Thymus (tissue), 11 donors: ENCODE data around the gene C9orf50. TPM values are rescaled to one million over a fixed set of nuclear protein-coding genes. Genes with fewer than 3 reads are reported as not detected.

Experiments
- DNase-seq, 9 donors: peaks; one replicate each; pipeline ENCODE4 v3.0.0-alpha.2; 2013; ENCODE audit warnings: low spot score in 9 of 9, low read depth in 6 of 9, missing footprints in 1 of 9
- H3K27ac ChIP-seq, 2 donors: one replicate each; pipeline ENCODE4 v1.5.1; 2013; ENCODE audit warnings: control low read depth in 1 of 2, low read depth in 1 of 2, low read length in 1 of 2, mild to moderate bottlenecking in 1 of 2, moderate library complexity in 1 of 2
- H3K27me3 ChIP-seq, 2 donors: one replicate each; pipeline ENCODE4 v1.5.1; 2013; ENCODE audit warnings: low read length in 1 of 2; ENCODE audit not compliant: control insufficient read depth in 2 of 2, insufficient read depth in 1 of 2
- H3K36me3 ChIP-seq, 2 donors: one replicate each; pipeline ENCODE4 v1.5.1; 2013; ENCODE audit warnings: low read length in 1 of 2, mild to moderate bottlenecking in 1 of 2, moderate library complexity in 1 of 2; ENCODE audit not compliant: control insufficient read depth in 2 of 2, insufficient read depth in 2 of 2
- H3K4me1 ChIP-seq, 2 donors: one replicate each; pipeline ENCODE4 v1.5.1; 2013; ENCODE audit warnings: low read length in 2 of 2; ENCODE audit not compliant: control insufficient read depth in 2 of 2, insufficient read depth in 2 of 2
- H3K4me3 ChIP-seq, 2 donors: one replicate each; pipeline ENCODE4 v1.5.1; 2013; ENCODE audit warnings: low read length in 2 of 2, control low read depth in 1 of 2, mild to moderate bottlenecking in 1 of 2
- H3K9me3 ChIP-seq, 2 donors: one replicate each; pipeline ENCODE4 v1.5.1; 2013; ENCODE audit warnings: low read length in 1 of 2, mild to moderate bottlenecking in 1 of 2; ENCODE audit not compliant: control insufficient read depth in 2 of 2, insufficient read depth in 1 of 2
- WGBS: extraction: QIAGEN DNeasy Blood & Tissue Kit; methylation state at CpG from one replicate; pipeline ENCODE4 v1.1.7; 2013; 5-methylcytosine and 5-hydroxymethylcytosine counted together
- polyA plus RNA-seq: library from polyadenylated mRNA; stranded (reverse); fragments of 200-250 nt; gene quantifications from one replicate; pipeline ENCODE4 v1.2.3, GENCODE V29; 2013
- total RNA-seq: library from RNA; stranded (reverse); fragments of 120-200 nt; gene quantifications from one replicate; pipeline ENCODE4 v1.2.4, GENCODE V29; 2013
- donor health status: healthy.

C9orf50 gene
- total and polyA plus RNA-seq, 2 donors = 0.05 to 0.23 TPM

DNA sequence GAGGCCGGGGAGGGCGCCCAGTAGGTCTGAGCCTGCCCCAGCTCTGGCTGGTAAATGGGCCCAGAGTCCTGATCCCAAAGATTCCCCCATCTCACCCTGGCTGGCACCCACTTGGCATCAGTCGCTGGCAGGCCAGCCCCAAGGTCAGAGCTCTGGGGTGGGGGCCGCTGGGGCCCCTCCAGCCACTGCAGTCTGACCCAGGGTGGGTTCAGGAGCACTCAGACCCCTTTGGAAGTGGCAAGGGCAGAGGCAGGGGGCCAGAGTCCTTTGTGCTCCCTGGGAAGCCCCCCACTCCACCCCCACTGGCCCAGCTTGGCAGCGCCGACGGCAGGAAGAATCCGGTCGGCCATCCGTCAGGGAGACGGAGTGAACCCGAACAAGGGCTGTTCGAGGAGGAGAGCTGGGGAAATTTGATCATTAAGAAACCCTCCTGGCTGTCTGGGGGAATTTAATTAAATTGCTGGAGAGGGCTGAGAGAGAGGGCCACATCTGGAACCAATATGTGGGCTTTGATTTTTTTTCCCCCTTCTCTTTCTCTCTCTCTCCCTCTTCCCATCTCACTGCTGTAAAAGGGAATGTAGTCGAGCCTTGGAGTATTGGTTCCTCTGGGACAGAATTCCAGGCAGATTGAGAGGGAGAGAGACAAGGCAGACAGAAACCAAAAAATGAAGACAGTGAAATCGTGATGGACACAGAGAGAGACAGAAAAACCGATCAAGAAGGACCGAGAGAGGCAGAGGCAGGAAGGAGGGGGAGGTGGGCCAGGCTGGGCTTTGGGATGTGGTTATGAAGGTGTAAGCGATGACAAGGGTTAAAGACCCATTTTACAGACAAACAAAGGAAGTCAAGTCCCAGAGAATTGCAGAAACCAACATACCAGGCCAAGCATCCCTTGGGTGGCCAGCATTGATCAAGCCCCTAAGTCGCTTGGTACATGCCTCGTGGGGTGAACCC is 29.1 kb upstream of the C9orf50 start:
- H3K9me3 ChIP-seq = peaks cover 0 to 4% of the 10 kb centered on the region in 2 donors
- peaks cover 0 to 38% of the 10 kb centered on the region in 2 donors for H3K27me3 ChIP-seq
- 91% methylated on average over 20 of the region's 20 CpGs for WGBS
- H3K36me3 ChIP-seq = no peaks in the 10 kb centered on the region
- H3K4me1 ChIP-seq = no peaks in the 10 kb centered on the region
- no peak for DNase-seq
- no peak overlapping the region for H3K27ac ChIP-seq
- H3K4me3 ChIP-seq = no peak overlapping the region

DNA sequence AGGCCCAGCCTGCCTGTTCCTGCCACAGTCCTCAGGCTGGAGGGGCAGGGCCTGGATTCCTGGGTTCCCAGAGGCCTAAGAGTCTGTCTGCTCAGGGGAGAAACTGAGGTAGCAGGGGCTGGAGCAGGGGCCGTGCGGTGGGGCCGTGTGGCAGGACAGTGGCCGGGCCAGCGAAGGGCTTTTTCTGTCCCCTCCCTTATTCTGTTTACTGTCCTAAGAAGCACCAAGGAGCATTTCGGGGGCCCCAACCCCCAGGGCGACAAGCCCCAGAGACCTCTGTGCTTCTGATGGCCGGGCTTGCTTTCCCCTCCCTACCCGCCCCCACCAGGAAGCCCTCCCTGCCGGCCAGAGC is 27.8 kb upstream of the C9orf50 start:
- DNase-seq = no peak
- Histone ChIP-seq H3K9me3 (peaks cover 0 to 4% of the 10 kb centered on the region in 2 donors), H3K4me3 (no peak overlapping the region), H3K36me3 (no peaks in the 10 kb centered on the region), H3K27me3 (peaks cover 0 to 27% of the 10 kb centered on the region in 2 donors), H3K27ac (no peak overlapping the region), H3K4me1 (no peaks in the 10 kb centered on the region)
- WGBS = 92% methylated on average over 10 of the region's 10 CpGs

DNA sequence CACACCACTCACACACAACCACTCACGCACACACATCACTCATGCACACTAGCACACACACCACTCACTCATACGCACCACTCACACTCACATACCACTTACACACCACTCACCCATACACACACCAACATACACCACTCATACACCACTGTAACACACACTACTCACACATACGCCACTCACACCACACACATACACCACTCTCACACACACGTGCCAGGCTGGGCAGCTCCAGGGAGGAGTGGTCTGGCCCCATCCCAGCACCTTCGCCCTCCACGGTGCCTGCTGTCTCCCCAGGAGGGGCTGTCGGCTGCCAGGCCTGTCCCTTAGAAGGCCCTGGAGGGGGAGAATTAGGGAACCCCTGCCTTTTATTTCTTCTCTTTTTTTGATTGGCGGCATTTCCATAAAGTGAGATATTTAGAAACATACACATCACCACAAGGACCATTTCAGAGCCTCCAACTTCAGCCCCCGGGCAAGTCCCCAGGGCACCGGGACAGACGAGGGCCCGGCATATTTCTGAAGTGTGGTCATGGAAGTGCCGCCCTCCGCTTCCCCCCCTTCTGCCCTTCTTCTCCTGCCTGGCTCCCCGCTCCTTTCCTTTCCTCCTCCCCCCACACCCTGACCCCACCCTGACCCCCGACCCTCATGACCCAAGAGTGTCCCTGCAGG is 27.3 kb upstream of the C9orf50 start:
- Histone ChIP-seq H3K27ac (no peak overlapping the region), H3K4me3 (no peak overlapping the region), H3K36me3 (no peaks in the 10 kb centered on the region), H3K27me3 (peaks cover 0 to 22% of the 10 kb centered on the region in 2 donors), H3K9me3 (peaks cover 0 to 4% of the 10 kb centered on the region in 2 donors), H3K4me1 (no peaks in the 10 kb centered on the region)
- WGBS = 91% methylated on average over 16 of the region's 16 CpGs
- DNase-seq = no peak

DNA sequence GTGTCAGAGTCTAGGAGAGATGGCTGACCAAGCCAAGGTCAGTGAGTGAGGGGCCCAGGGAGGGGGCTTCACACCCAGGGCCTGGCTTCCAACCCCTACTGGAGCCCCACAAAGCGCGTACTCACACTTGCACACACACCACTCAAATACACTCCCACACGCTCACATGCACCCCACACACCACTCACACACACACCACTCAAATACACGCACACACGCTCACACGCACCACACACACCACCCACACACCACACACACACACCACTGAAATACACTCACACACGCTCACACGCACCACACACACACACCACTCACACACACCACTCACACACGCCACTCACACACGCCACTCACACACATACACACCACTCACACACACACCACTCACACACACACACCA is 26.7 kb upstream of the C9orf50 start:
- Histone ChIP-seq H3K36me3 (no peaks in the 10 kb centered on the region), H3K4me1 (peaks cover 0 to under 1% of the 10 kb centered on the region in 2 donors), H3K27ac (no peak overlapping the region), H3K9me3 (peaks cover 0 to 4% of the 10 kb centered on the region in 2 donors), H3K4me3 (no peak overlapping the region), H3K27me3 (peaks cover 0 to 22% of the 10 kb centered on the region in 2 donors)
- WGBS = 91% methylated on average over 10 of the region's 10 CpGs
- DNase-seq = no peak

DNA sequence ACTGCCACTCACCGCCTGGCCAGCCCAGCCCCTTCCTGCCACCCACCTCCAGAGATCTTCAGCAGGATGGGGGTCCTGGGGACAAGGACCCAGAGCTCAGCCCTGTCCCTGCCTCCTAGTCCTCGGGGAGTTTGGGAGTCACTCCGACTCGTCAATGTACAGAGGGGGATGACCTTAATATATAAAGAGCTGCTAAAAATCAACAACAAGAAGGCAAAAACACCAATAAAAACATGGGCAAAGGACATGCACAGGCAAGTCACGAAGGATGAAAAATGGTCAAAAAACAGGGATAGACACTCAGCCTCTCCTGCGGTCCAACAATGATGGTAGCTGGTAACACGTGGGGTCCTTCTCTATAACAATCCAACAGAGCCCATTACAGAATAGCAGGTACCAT is 25.8 kb upstream of the C9orf50 start:
- 97% methylated on average over 7 of the region's 7 CpGs for WGBS
- H3K36me3 ChIP-seq = no peaks in the 10 kb centered on the region
- peaks cover 0 to 4% of the 10 kb centered on the region in 2 donors for H3K9me3 ChIP-seq
- H3K4me1 ChIP-seq = peaks cover 2 to 4% of the 10 kb centered on the region in 2 donors
- DNase-seq = no peak
- peaks cover 0 to 18% of the 10 kb centered on the region in 2 donors for H3K27me3 ChIP-seq
- H3K4me3 ChIP-seq = no peak overlapping the region
- H3K27ac ChIP-seq = no peak overlapping the region

DNA sequence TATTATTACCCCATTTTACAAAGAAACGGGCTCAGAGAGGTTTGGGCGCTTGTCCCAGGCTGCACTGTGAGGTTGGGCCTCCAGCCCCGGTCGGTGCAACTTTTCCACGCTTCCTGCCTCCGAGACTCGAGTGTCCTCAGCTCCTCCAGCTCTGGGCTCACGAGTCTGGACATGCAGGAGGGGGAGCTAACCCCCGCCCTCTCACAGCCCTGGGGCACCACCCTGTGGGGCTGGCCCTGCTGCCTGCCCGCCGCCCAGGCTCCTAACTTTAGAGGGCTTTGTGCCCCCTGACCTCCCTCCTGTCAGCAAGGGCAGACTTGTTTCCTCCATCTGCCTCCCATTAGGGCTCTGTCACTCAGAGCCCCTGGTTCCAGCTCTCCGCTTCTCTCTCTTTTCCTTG is 25.4 kb upstream of the C9orf50 start:
- H3K27me3 ChIP-seq = peaks cover 0 to 14% of the 10 kb centered on the region in 2 donors
- H3K9me3 ChIP-seq = peaks cover 0 to 4% of the 10 kb centered on the region in 2 donors
- H3K4me1 ChIP-seq = peaks cover 3 to 6% of the 10 kb centered on the region in 2 donors
- no peak overlapping the region for H3K27ac ChIP-seq
- WGBS = 96% methylated on average over 12 of the region's 12 CpGs
- no peak overlapping the region for H3K4me3 ChIP-seq
- H3K36me3 ChIP-seq = no peaks in the 10 kb centered on the region
- no peak for DNase-seq

DNA sequence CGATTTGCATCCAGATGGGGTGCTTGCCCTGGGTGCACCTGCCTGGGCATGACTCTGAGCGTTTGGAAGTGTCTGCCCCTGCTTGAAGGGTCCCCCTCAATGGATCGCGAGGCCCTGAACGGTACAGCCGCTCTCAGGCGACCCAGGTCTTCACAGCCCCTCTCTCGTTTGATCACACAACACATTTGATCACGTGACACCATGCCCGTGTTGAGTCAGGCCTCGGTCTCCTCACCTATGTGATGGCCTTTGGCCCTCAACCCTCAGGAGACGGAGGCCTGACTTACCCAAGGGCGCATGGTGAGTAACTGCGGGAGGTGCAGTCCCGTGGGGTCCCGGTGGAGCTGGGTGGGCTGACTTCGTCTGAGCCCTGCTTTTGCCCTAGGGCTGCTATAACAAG is 24.0 kb upstream of the C9orf50 start:
- Histone ChIP-seq H3K27ac (no peak overlapping the region), H3K9me3 (peaks cover 0 to 4% of the 10 kb centered on the region in 2 donors), H3K4me1 (peaks cover 13 to 20% of the 10 kb centered on the region in 2 donors), H3K27me3 (peaks cover 0 to 5% of the 10 kb centered on the region in 2 donors), H3K4me3 (no peak overlapping the region), H3K36me3 (peaks cover 1 to 3% of the 10 kb centered on the region in 2 donors)
- 88% methylated on average over 17 of the region's 17 CpGs for WGBS
- no peak for DNase-seq

DNA sequence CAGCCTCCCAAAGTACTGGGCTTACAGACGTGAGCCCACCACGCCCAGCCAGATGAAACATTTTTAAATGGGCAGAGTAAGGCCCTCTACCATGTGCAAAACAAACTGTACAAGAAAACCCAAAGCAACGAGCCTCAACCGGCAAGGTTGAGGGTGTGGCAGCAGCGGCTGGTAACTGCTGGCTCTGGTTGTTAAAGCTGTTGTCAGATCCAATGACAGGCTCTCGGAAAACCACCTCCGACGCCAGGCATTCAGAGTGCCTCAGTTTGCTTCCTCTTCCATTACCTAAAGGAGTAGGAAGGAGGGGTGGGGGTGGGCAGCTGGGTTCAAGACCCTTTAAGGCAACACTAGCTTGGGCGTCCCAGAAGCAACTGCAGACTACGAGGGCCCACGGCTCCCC is 23.5 kb upstream of the C9orf50 start:
- no peak for DNase-seq
- WGBS = 90% methylated on average over 11 of the region's 11 CpGs
- Histone ChIP-seq H3K4me3 (no peak overlapping the region), H3K27me3 (peaks cover 0 to 5% of the 10 kb centered on the region in 2 donors), H3K36me3 (peaks cover 3 to 7% of the 10 kb centered on the region in 2 donors), H3K27ac (no peak overlapping the region), H3K9me3 (peaks cover 0 to 4% of the 10 kb centered on the region in 2 donors), H3K4me1 (peaks cover 13 to 20% of the 10 kb centered on the region in 2 donors)

DNA sequence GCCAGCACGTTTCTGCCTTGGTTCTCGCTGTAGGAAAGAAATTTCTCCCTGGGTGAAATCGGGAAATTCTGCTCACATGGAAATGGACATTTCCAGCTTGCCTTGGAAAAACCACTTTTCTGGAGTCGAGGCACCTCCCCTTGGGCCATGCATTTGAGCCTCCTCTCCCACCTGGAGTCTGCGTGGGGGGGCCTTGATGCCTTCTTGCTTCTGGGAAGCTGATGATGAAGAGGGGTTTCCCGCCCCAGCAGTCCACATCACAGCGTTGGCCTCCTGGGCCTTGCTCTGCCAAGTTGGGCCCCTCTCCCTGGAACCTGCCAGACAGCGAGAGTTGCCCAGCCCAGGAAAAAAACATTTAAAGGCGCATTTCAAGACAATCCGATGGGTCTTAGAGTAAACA is 22.8 kb upstream of the C9orf50 start:
- Histone ChIP-seq H3K4me1 (peaks cover 13 to 20% of the 10 kb centered on the region in 2 donors), H3K9me3 (peaks cover 0 to 4% of the 10 kb centered on the region in 2 donors), H3K36me3 (peaks cover 9 to 13% of the 10 kb centered on the region in 2 donors), H3K4me3 (no peak overlapping the region), H3K27me3 (peaks cover 0 to 5% of the 10 kb centered on the region in 2 donors), H3K27ac (no peak overlapping the region)
- WGBS = 90% methylated on average over 10 of the region's 10 CpGs
- no peak for DNase-seq
